ENCODE measurements around the gene LPP. TPM values are rescaled to one million over a fixed set of nuclear protein-coding genes. Genes with fewer than 3 reads are reported as not detected.

Gene LPP
- polyA plus RNA-seq, 3 donors: 14.1 to 23.2 (median 15.3) TPM

DNA sequence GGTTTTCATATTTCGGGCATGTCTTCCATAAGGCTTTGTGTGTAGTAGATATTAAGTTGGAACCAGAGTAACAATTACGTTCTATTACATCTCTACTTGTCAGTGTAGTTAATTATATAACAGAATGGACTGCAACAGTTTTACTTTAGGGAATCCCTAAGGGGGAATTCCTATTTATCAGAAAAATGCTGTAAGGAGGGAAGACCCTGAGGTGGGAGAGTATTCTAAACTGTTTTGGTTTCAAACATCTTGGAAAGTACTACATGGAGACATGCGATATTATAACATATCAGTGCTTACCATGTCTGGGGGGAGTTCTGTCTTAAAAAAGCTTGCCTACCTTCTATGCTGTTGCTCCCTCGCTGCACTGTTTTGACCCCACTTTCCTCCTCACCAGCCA is 238.1 kb downstream of the LPP start:
- TF ChIP-seq CTCF (IDR thresholded peaks at IDR 0.05): no peak
- Histone ChIP-seq H4K20me1 (ENCODE audit: insufficient read depth, low read length) (no peaks in the 10 kb centered on the region), H3K4me1 (ENCODE audit: control insufficient read depth in 1 of 2, insufficient read depth in 2 of 2, low read length in 2 of 2) (peaks cover 46 to 60% of the 10 kb centered on the region in 2 donors), H3K9ac (ENCODE audit: insufficient read depth, low read length, poor library complexity, severe bottlenecking) (no peak overlapping the region), H3K27ac (ENCODE audit: low read depth in 1 of 2, low read length in 2 of 2) (no peak overlapping the region), H2AFZ (ENCODE audit: insufficient read depth, low read depth, low read length, poor library complexity, severe bottlenecking) (no peak overlapping the region), H3K9me3 (replicated peaks in 1 of 2; ENCODE audit: control insufficient read depth in 1 of 2, insufficient read depth in 1 of 2, low read length in 2 of 2) (no peaks in the 10 kb centered on the region), H3K4me3 (replicated peaks in 1 of 3; ENCODE audit: low read depth in 2 of 3, low read length in 3 of 3) (no peak overlapping the region), H3K79me2 (ENCODE audit: insufficient read depth, low read length) (no peaks in the 10 kb centered on the region), H3K36me3 (replicated peaks in 1 of 2; ENCODE audit: control insufficient read depth in 1 of 2, insufficient read depth in 2 of 2, low read length in 2 of 2) (no peaks in the 10 kb centered on the region), H3K27me3 (ENCODE audit: control insufficient read depth in 2 of 2, insufficient read depth in 2 of 2, low read length in 2 of 2) (no peaks in the 10 kb centered on the region), H3K4me2 (replicated peaks; ENCODE audit: extremely low read depth, low read length, poor library complexity, severe bottlenecking) (no peak overlapping the region)
- Mint-ChIP-seq H3K27me3 (ENCODE audit: low read depth in 3 of 3) (no peaks in the 10 kb centered on the region), H3K4me1 (peaks cover 51% of the 10 kb centered on the region), H3K9me3 (no peaks in the 10 kb centered on the region), H3K4me3 (no peak overlapping the region), H3K27ac (no peak overlapping the region), H3K36me3 (peaks cover 4 to 10% of the 10 kb centered on the region in 2 donors)
- intact Hi-C loops (cut with micrococcal nuclease): loop anchor here (5.0 to 10.0 kb wide), 3 partner anchors 35 to 647 kb away; partner anchors contain the start of genes BCL6 (in 1 of the 2) and LPP (in 1 of the 2)
- no CpG with 5 or more reads among the region's 4 CpGs for WGBS (ENCODE audit: insufficient coverage)
- DNase-seq: no peak

DNA sequence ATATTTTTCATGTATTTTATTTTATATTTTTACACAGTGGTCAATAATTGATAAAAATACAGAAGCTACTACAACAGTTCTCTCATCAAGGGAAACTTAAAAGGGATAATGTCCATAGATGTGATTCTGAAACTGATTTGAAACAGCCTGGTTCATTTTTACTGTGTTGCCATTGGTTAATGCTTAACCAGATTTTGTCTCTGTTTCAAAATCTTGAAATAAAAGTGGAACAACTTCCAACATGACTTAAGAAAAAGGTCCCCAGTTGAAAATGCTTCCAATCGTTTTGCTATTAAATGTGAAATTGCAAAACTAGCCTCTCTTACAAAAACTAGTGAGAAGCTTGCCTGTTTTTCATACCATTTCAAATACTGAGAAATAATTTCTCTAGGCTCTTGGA is 240.7 kb downstream of the LPP start:
- no peaks in the 10 kb centered on the region for H3K27me3 Mint-ChIP-seq (ENCODE audit: low read depth in 3 of 3)
- H3K4me1 Mint-ChIP-seq: peaks cover 56% of the 10 kb centered on the region
- H3K27ac Mint-ChIP-seq: no peak overlapping the region

More for the DNA sequence above, 240.7 kb downstream of the LPP start:
- no peak overlapping the region for H3K4me3 ChIP-seq (replicated peaks in 1 of 3; ENCODE audit: low read depth in 2 of 3, low read length in 3 of 3)
- no peaks in the 10 kb centered on the region for H3K9me3 ChIP-seq (replicated peaks in 1 of 2; ENCODE audit: control insufficient read depth in 1 of 2, insufficient read depth in 1 of 2, low read length in 2 of 2)
- H3K27me3 ChIP-seq (ENCODE audit: control insufficient read depth in 2 of 2, insufficient read depth in 2 of 2, low read length in 2 of 2): no peaks in the 10 kb centered on the region
- no CpG with 5 or more reads among the region's 1 CpG for WGBS (ENCODE audit: insufficient coverage)
- H3K4me2 ChIP-seq (replicated peaks; ENCODE audit: extremely low read depth, low read length, poor library complexity, severe bottlenecking): no peak overlapping the region
- TF ChIP-seq CTCF (IDR thresholded peaks at IDR 0.05): no peak
- intact Hi-C loops (cut with micrococcal nuclease): loop anchor here (5.0 to 10.0 kb wide), 3 partner anchors 33 to 650 kb away; partner anchors contain the start of genes BCL6 (in 1 of the 2) and LPP (in 1 of the 2)
- no peak overlapping the region for H3K27ac ChIP-seq (ENCODE audit: low read depth in 1 of 2, low read length in 2 of 2)
- H4K20me1 ChIP-seq (ENCODE audit: insufficient read depth, low read length): no peaks in the 10 kb centered on the region
- no peak for DNase-seq
- Mint-ChIP-seq H3K36me3 (peaks cover 13 to 14% of the 10 kb centered on the region in 2 donors), H3K9me3 (no peaks in the 10 kb centered on the region), H3K4me3 (no peak overlapping the region)
- no peaks in the 10 kb centered on the region for H3K36me3 ChIP-seq (replicated peaks in 1 of 2; ENCODE audit: control insufficient read depth in 1 of 2, insufficient read depth in 2 of 2, low read length in 2 of 2)
- peaks cover 47 to 54% of the 10 kb centered on the region in 2 donors for H3K4me1 ChIP-seq (ENCODE audit: control insufficient read depth in 1 of 2, insufficient read depth in 2 of 2, low read length in 2 of 2)
- no peak overlapping the region for H2AFZ ChIP-seq (ENCODE audit: insufficient read depth, low read depth, low read length, poor library complexity, severe bottlenecking)
- H3K9ac ChIP-seq (ENCODE audit: insufficient read depth, low read length, poor library complexity, severe bottlenecking): no peak overlapping the region
- no peaks in the 10 kb centered on the region for H3K79me2 ChIP-seq (ENCODE audit: insufficient read depth, low read length)

Data from CD14-positive monocyte (primary cell).